Epithelial cell of proximal tubule (primary cell): ENCODE measurements around the gene HSD17B12. TPM values are rescaled to one million over a fixed set of nuclear protein-coding genes. Genes with fewer than 3 reads are reported as not detected.
"Not testable (repeated sequence)": the region's sequence is repeated elsewhere in the genome, so short reads cannot be mapped to it uniquely, and the experiment has no call there.

Experiments
- DNase-seq: peaks from one replicate; pipeline ENCODE4 v3.0.0-alpha.2; 2011; ENCODE audit warnings: low read depth
- H3K4me3 ChIP-seq: 2 replicates; pipeline ENCODE4 v1.5.1; 2011; ENCODE audit warnings: low read depth, mild to moderate bottlenecking, low read length
- total RNA-seq: library from RNA; depleted of rRNA; stranded (reverse); fragments of >200 nt; gene quantifications from 2 replicates; pipeline ENCODE4 v1.2.3, GENCODE V29; 2015
- TF ChIP-seq, protein P1 (sequence below): conservative IDR thresholded peaks from 2 replicates; pipeline ENCODE4 v1.5.1; 2012; ENCODE audit warnings: low read depth, mild to moderate bottlenecking, low read length

The HSD17B12 gene
- total RNA-seq, 1 donor from 2014 or later: 49.5 TPM

- TF ChIP-seq, protein P1, sequence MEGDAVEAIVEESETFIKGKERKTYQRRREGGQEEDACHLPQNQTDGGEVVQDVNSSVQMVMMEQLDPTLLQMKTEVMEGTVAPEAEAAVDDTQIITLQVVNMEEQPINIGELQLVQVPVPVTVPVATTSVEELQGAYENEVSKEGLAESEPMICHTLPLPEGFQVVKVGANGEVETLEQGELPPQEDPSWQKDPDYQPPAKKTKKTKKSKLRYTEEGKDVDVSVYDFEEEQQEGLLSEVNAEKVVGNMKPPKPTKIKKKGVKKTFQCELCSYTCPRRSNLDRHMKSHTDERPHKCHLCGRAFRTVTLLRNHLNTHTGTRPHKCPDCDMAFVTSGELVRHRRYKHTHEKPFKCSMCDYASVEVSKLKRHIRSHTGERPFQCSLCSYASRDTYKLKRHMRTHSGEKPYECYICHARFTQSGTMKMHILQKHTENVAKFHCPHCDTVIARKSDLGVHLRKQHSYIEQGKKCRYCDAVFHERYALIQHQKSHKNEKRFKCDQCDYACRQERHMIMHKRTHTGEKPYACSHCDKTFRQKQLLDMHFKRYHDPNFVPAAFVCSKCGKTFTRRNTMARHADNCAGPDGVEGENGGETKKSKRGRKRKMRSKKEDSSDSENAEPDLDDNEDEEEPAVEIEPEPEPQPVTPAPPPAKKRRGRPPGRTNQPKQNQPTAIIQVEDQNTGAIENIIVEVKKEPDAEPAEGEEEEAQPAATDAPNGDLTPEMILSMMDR: no peak
- no peak overlapping the region for H3K4me3 ChIP-seq
- no peak for DNase-seq
These were observed 16.2 kb upstream of the HSD17B12 start for GRCh38 chr11:43664295-43664694.

GRCh38 chr11:43671284-43671683 is 9.3 kb upstream of the HSD17B12 start:
- not testable (repeated sequence) for DNase-seq, H3K4me3 ChIP-seq

DNA sequence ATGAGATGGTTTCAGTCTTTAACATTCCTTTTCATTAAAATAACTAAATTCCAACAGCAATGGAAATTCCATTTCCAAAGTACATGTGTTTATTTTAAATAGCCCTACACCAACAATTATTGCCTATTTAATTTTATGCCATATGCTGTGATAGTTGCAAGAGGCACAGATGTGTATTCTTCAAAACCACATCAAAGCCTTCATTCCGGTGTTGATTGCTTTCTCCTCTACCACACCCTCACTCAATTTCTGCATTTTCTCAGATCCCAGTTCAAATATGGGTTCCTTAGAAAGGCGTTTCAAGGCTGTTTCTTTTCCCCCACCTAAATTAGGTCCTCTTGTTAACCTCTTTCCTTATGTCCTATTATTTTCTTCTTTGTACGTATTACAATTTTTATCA is 6.0 kb upstream of the HSD17B12 start:
- TF ChIP-seq, protein P1: no peak
- no peak for DNase-seq
- no peak overlapping the region for H3K4me3 ChIP-seq

DNA sequence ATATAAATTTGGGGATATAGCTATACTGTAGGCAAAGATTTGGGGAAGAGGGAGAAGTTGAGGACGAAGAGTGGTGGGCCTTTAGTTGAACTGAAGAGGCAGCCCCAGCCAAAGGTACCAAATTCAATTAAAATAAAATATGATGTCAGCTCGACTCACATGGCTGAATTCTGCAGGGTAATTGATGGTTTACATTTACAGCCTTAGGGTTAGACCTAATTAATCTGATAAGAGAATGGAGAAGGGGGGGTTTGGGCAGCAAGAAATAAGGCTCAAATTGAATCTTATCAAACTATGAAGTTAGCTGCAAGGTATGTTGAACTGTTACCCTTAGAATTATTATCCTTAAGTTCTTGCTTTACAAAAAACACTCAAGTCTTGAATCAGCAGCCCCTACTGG is 3.6 kb upstream of the HSD17B12 start:
- H3K4me3 ChIP-seq: no peak overlapping the region
- no peak for DNase-seq
- TF ChIP-seq, protein P1: no peak

DNA sequence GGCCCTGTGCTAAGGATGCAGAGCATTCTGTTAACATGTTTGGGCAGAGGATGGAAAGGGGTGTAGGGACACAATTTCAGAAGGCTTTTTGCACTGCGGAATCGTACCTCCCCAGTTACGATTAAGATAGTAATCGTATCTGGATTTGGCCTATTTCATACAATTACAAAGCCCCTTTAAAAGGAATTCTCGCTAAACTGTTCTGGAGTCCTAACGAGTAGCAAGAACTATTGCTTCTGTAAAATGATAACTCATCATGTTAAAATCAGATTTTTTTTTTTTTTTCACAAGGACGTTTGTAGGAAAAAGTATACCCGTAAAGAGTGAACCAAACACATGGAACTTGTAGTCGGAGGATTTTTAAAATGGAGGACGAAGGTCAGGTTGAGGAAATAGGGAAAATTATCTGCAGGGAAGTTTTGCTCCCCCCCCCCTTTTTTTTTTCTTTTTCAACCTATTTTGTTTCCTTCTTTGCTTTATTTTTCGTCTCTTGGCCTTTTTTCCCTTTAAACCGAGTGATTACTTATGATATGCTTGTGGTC is 934 bp downstream of the HSD17B12 start:
- no peak for DNase-seq
- peak overlapping the region; percentile 77 for H3K4me3 ChIP-seq
- TF ChIP-seq, protein P1: no peak

DNA sequence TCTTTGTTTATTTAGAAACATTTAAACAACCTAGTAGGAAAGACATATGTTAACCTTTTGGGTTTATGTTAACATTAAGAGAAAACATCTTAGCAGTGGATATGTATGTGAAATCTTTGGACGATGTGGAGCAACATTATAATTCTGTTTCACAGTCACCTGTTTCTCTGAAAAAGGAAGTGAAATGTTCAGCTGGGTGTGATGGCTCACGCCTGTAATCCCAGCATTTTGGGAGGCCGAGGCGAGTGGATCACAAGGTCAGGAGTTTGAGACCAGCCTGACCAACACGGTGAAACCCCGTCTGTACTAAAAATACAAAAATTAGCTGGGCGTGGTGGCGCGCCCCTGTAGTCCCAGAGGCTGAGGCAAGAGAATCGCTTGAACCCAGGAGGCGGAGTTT is 1.5 kb downstream of the HSD17B12 start:
- peak overlapping the region; percentile 77 for H3K4me3 ChIP-seq
- not testable (repeated sequence) for DNase-seq

GRCh38 chr11:43685440-43685839 is 4.9 kb downstream of the HSD17B12 start:
- no peak for DNase-seq
- H3K4me3 ChIP-seq: no peak overlapping the region
- TF ChIP-seq, protein P1: no peak

GRCh38 chr11:43686207-43686606 is 5.7 kb downstream of the HSD17B12 start:
- DNase-seq: no peak
- TF ChIP-seq, protein P1: no peak
- H3K4me3 ChIP-seq: no peak overlapping the region
